Osteocyte (in vitro differentiated cells): Measurements from ENCODE around the gene NPM3. TPM values are rescaled to one million over a fixed set of nuclear protein-coding genes. Genes with fewer than 3 reads are reported as not detected.

Experiments
- DNase-seq: peaks from one replicate; pipeline ENCODE4 v3.0.0; 2021; ENCODE audit warnings: mixed read lengths; ENCODE audit not compliant: unreplicated experiment; ENCODE audit errors: extremely low spot score
- H3K27ac Mint-ChIP-seq: one replicate; pipeline ENCODE4 v1.8.0; 2021; ENCODE audit warnings: mild to moderate bottlenecking, mixed read lengths; ENCODE audit not compliant: unreplicated experiment
- H3K27me3 Mint-ChIP-seq: one replicate; pipeline ENCODE4 v1.8.0; 2021; ENCODE audit warnings: mixed read lengths; ENCODE audit not compliant: unreplicated experiment
- H3K36me3 Mint-ChIP-seq: one replicate; pipeline ENCODE4 v1.8.0; 2021; ENCODE audit warnings: mixed read lengths; ENCODE audit not compliant: unreplicated experiment
- H3K4me1 Mint-ChIP-seq: one replicate; pipeline ENCODE4 v1.8.0; 2021; ENCODE audit warnings: mixed read lengths; ENCODE audit not compliant: unreplicated experiment
- H3K4me3 Mint-ChIP-seq: one replicate; pipeline ENCODE4 v1.8.0; 2021; ENCODE audit warnings: mild to moderate bottlenecking, moderate library complexity, mixed read lengths; ENCODE audit not compliant: unreplicated experiment
- H3K9me3 Mint-ChIP-seq: one replicate; pipeline ENCODE4 v1.8.0; 2021; ENCODE audit warnings: mixed read lengths; ENCODE audit not compliant: unreplicated experiment
- total RNA-seq: library from RNA; stranded (reverse); gene quantifications from 2 replicates; pipeline ENCODE4 v1.2.1, GENCODE V29; 2021
- TF ChIP-seq, protein P1 (sequence below): fragments of 200-600 bp; sonication (generic); IDR thresholded peaks from 2 replicates; pipeline ENCODE4 v1.5.0; 2021; ENCODE audit warnings: antibody characterized with exemption, mild to moderate bottlenecking, moderate library complexity

NPM3 gene
- total RNA-seq, 1 donor from 2014 or later: 35.6 TPM

DNA sequence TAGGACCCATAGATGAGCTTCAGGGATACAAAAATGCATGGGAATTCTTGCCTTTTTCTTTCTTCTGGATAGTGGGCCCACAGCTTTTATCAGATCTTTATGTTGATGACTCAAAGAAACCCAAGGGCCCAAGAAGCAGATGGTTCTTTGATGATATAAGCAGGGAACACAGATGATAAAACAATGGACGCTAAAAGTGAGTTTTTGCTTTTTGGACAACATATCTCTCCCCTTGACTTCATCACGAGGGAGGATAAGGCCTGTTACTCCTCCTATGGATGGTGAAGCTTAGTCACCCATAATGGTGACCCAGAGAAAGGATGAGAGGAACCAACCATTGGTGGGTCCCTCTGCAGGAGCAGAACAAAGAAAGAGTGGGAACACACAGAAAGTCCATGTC is 41.5 kb upstream of the NPM3 start:
- H3K4me1 Mint-ChIP-seq: no peaks in the 10 kb centered on the region
- peaks cover 6% of the 10 kb centered on the region for H3K36me3 Mint-ChIP-seq
- TF ChIP-seq, protein P1, sequence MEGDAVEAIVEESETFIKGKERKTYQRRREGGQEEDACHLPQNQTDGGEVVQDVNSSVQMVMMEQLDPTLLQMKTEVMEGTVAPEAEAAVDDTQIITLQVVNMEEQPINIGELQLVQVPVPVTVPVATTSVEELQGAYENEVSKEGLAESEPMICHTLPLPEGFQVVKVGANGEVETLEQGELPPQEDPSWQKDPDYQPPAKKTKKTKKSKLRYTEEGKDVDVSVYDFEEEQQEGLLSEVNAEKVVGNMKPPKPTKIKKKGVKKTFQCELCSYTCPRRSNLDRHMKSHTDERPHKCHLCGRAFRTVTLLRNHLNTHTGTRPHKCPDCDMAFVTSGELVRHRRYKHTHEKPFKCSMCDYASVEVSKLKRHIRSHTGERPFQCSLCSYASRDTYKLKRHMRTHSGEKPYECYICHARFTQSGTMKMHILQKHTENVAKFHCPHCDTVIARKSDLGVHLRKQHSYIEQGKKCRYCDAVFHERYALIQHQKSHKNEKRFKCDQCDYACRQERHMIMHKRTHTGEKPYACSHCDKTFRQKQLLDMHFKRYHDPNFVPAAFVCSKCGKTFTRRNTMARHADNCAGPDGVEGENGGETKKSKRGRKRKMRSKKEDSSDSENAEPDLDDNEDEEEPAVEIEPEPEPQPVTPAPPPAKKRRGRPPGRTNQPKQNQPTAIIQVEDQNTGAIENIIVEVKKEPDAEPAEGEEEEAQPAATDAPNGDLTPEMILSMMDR: no peak
- H3K27me3 Mint-ChIP-seq: no peaks in the 10 kb centered on the region
- H3K4me3 Mint-ChIP-seq: no peak overlapping the region
- no peak for DNase-seq
- H3K9me3 Mint-ChIP-seq: no peaks in the 10 kb centered on the region
- H3K27ac Mint-ChIP-seq: no peak overlapping the region

DNA sequence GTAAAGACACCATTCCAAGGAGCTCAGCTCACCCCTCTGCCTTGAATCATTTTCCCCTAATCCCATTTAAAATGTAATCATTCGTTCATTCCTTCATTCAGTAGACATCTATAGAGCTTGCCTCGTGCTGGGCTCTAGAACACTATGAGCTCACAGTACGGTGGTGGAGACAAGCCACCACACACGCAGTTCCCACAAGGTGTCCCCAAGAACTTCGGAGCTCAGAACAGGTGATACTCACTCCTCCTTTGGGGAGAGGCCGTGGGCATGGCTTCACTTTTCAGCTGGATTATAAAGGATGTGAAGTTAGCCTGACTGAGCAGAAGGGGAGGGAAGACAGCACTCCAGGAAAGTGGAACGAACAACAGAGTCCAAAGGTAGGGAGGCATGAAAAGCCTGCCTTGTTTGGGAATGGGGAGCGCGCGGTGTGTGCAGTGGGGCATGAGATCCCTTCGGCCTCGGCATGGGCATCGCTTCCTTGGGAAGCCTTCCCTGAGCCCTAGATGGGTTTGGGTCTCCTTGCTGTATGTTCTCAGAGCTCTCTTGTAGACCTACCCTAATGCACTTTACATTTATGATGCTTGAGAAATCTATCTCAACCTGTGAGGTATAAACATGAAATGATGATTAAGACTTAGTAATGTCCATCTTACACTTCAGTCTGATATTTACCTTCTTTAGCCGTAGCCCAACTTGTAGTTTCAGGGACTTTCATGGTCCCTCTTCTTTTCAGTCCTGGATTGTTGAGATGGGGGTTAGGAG is 35.8 kb upstream of the NPM3 start:
- DNase-seq: no peak
- TF ChIP-seq, protein P1: no peak
- Mint-ChIP-seq H3K27me3 (no peaks in the 10 kb centered on the region), H3K4me3 (peak overlapping the region; percentile 93), H3K9me3 (no peaks in the 10 kb centered on the region), H3K4me1 (peaks cover 25% of the 10 kb centered on the region), H3K36me3 (peaks cover 6% of the 10 kb centered on the region), H3K27ac (peak overlapping the region; percentile 99)

DNA sequence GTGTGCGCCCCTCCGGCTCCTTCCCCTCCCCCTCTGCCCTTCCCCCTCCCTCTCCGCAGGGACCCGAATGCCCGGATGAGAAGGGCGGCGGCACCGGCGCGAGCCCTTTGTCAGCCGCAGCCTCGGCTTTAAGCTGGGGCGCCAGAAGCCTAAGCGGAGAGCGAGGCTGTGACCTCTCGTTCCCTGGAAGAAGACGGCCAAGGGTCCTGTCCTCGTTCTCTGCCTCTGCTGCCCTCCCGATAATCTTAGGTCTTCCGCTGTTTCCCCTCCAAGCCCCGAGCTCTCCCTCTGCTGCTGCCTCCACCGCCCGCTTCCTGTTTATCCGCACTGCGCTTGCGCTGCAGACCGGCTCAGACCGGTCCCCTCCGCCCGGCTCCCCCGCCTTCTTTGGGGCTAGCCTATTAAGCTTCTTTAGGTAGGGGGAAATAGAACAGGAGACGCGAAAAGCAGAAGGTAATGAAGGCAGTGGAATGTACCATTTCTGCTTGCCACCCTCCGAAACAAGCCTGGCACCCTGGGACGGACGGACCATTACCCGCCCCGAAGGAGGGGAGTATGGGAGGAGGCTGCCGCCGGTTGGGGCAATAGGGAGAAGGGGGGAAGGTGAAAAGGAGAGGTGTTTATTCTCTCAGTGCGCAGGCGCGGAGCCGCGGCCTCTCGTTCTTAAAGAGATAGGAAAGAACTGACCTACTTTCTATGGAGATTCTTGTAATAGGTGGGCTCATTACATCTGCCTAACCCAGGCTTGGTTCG is 35.0 kb upstream of the NPM3 start, which contains the start of gene OGA:
TSS of gene OGA (minus strand) at position 326 of the 753 bp plus-strand sequence. CDS start 422 bp downstream, outside the sequence.
- H3K4me3 Mint-ChIP-seq: peak within 1 kb of the TSS; percentile 93
- no peaks in the 10 kb centered on the region for H3K27me3 Mint-ChIP-seq
- DNase-seq: peak; percentile 100
- H3K4me1 Mint-ChIP-seq: peaks cover 33% of the 10 kb centered on the region
- peaks cover 8% of the 10 kb centered on the region for H3K36me3 Mint-ChIP-seq
- H3K27ac Mint-ChIP-seq: peak within 1 kb of the TSS; percentile 99
- no peaks in the 10 kb centered on the region for H3K9me3 Mint-ChIP-seq
- TF ChIP-seq, protein P1: no peak

DNA sequence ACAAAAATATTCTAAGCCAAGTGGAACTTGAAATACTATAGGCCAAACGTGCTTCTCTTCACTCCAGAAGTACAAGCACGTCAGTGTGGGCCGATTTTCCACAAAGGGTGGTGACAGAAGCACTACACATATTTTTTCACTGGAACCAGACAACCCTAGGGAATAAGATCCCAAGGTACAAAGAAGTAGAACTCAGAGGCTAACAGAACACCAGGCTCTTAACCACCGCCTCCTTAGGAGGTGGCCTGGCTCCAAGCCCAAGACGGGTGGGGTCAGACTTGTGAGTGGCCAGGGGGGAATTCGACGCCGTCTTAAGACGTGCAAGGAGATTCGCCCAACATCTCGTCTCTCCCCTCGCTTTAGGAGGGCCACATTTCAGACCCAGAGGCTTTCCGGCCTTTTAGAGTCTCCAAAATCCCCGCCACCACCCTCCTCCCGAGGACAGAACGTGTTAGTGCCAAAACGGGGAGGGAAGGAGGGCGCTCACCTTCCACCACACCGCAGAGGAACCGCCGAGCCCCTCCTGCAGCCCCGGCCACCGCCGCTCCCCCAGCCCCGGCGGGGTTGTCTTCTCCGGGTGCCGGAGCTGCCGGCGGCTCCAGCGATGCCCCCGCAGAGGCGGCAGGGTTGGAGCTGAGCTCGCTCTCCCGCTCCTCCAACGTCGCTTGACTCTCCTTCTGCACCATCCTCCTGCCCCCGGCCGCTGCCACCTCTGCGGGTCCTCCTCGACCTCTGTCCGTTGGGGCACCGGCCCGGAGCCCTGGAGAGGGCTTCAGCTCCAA is 34.3 kb upstream of the NPM3 start:
- TF ChIP-seq, protein P1: no peak
- Mint-ChIP-seq H3K4me1 (peaks cover 39% of the 10 kb centered on the region), H3K27me3 (no peaks in the 10 kb centered on the region), H3K9me3 (no peaks in the 10 kb centered on the region), H3K4me3 (peak overlapping the region; percentile 93), H3K36me3 (peaks cover 13% of the 10 kb centered on the region), H3K27ac (peak overlapping the region; percentile 99)
- peak; percentile 89 for DNase-seq
